ENCODE data around the gene GCNA. TPM values are rescaled to one million over a fixed set of nuclear protein-coding genes. Genes with fewer than 3 reads are reported as not detected.

GCNA gene
- total RNA-seq, 1 experiment from 2014 or later, result 0.98 TPM

DNA sequence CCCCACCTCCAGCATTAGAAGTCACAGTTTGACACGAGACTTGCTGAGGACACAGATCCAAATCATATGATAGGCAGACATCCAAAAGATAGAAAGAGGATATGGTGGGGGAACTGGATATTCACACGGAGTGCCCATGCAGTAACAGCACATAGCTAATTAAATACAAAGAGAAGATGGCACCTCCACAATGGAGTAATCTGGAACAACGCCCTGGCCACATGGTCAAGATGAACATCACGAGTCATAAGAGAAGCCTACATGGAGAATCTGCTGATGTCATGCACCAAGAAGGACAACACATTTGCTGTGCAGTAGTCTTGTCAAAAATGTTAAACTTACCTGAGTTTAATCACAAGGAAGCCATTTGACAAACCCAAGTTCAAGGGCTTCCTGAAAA lies 79.0 kb downstream of the GCNA start:
- DNase-seq (ENCODE audit: low read depth, low spot score), result no peak
- Histone ChIP-seq H3K4me1 (ENCODE audit: control insufficient read depth in 1 of 2, insufficient read depth in 2 of 2, low read length in 2 of 2) (no peaks in the 10 kb centered on the region), H3K4me3 (replicated peaks in 1 of 2; ENCODE audit: low read depth in 1 of 2, low read length in 2 of 2) (no peak overlapping the region), H3K9me3 (ENCODE audit: control insufficient read depth in 1 of 2, insufficient read depth in 1 of 2, low read depth in 1 of 2, low read length in 2 of 2) (no peaks in the 10 kb centered on the region), H2AFZ (ENCODE audit: low read depth, low read length, poor library complexity, severe bottlenecking) (no peak overlapping the region), H3K27ac (ENCODE audit: low read depth, low read length) (no peak overlapping the region), H3K4me2 (ENCODE audit: low read length) (no peak overlapping the region), H3K9ac (ENCODE audit: low read length) (no peak overlapping the region), H3K36me3 (ENCODE audit: control insufficient read depth in 1 of 2, insufficient read depth in 2 of 2, low read length in 2 of 2) (no peaks in the 10 kb centered on the region), H4K20me1 (ENCODE audit: insufficient read depth) (no peaks in the 10 kb centered on the region), H3K9me2 (ENCODE audit: insufficient read depth) (no peaks in the 10 kb centered on the region), H3K79me2 (ENCODE audit: insufficient read depth, low read length) (no peaks in the 10 kb centered on the region), H3K27me3 (ENCODE audit: insufficient read depth, low read length) (no peaks in the 10 kb centered on the region)
- TF ChIP-seq CEBPB (IDR thresholded peaks at IDR 0.05; ENCODE audit: low read depth) (no peak), ZFX (IDR thresholded peaks at IDR 0.05) (no peak), TCF7L2 (IDR thresholded peaks at IDR 0.05; ENCODE audit: borderline replicate concordance, extremely low read depth, insufficient read depth, insufficient read length) (no peak), SRF (IDR thresholded peaks at IDR 0.05; ENCODE audit: low read depth) (no peak), EZH2phosphoT487 (IDR thresholded peaks at IDR 0.05; ENCODE audit: borderline replicate concordance) (no peak), SP1 (IDR thresholded peaks at IDR 0.05; ENCODE audit: low read depth) (no peak), RAD21 (IDR thresholded peaks at IDR 0.05; ENCODE audit: low read depth) (no peak), CBX3 (IDR thresholded peaks at IDR 0.05; ENCODE audit: low read depth) (no peak), YY1 (IDR thresholded peaks at IDR 0.05; ENCODE audit: extremely low read depth, insufficient replicate concordance, low read depth, low read length) (no peak), FOSL1 (IDR thresholded peaks at IDR 0.05; ENCODE audit: low read depth) (no peak), POLR2AphosphoS5 (IDR thresholded peaks at IDR 0.05; ENCODE audit: low read depth, low read length) (no peak), POLR2A (IDR thresholded peaks at IDR 0.05; ENCODE audit: borderline replicate concordance, extremely low read depth, insufficient read depth, insufficient read length) (no peak)
- ChIA-PET RAD21 (ENCODE audit: low non-redundant PET in 1 of 2, low total read pairs in 2 of 2, uncharacterized antibody in 2 of 2, unreplicated experiment in 2 of 2) (no interaction called here), CTCF (no interaction called here), POLR2A (no interaction called here)
- ATAC-seq, result no peak
- no TSS peak for BruUV-seq (replicated peaks)
- intact Hi-C loops (cut with micrococcal nuclease), result no loop called here

DNA sequence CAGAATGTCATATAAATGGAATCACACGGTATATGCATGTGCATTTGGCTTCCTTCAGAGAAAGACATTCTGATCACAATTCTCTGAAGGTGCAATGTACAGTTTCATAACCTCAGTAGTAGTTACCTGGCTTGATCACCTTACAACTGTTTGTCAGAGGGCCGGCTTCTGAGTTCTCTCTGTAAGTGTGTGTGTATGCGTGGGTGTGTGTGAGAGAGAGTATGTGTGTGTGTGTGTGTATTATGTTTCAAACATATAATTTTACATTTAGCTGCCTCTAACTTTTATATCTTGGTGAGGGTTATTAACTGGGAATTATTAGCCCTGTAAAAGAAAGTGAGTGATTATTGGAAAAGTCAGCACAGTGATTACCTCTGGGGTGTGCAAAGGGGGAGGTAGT lies 81.1 kb downstream of the GCNA start:
- no peak overlapping the region for H3K9ac ChIP-seq (ENCODE audit: low read length)
- no peaks in the 10 kb centered on the region for H3K36me3 ChIP-seq (ENCODE audit: control insufficient read depth in 1 of 2, insufficient read depth in 2 of 2, low read length in 2 of 2)
- ChIA-PET RAD21 (ENCODE audit: low non-redundant PET in 1 of 2, low total read pairs in 2 of 2, uncharacterized antibody in 2 of 2, unreplicated experiment in 2 of 2) (no interaction called here), POLR2A (no interaction called here), CTCF (no interaction called here)
- no peaks in the 10 kb centered on the region for H3K9me3 ChIP-seq (ENCODE audit: control insufficient read depth in 1 of 2, insufficient read depth in 1 of 2, low read depth in 1 of 2, low read length in 2 of 2)
- no peak overlapping the region for H3K27ac ChIP-seq (ENCODE audit: low read depth, low read length)
- no peak overlapping the region for H2AFZ ChIP-seq (ENCODE audit: low read depth, low read length, poor library complexity, severe bottlenecking)
- ATAC-seq (no peak), DNase-seq (ENCODE audit: low read depth, low spot score) (no peak)
- H3K4me3 ChIP-seq (replicated peaks in 1 of 2; ENCODE audit: low read depth in 1 of 2, low read length in 2 of 2), result no peak overlapping the region
- H3K27me3 ChIP-seq (ENCODE audit: insufficient read depth, low read length), result no peaks in the 10 kb centered on the region
- H3K9me2 ChIP-seq (ENCODE audit: insufficient read depth), result no peaks in the 10 kb centered on the region
- no peak for TF ChIP-seq ZFX (IDR thresholded peaks at IDR 0.05)
- no peak for TF ChIP-seq ELF1 (IDR thresholded peaks at IDR 0.05; ENCODE audit: borderline replicate concordance, low read depth)
- TF ChIP-seq POLR2AphosphoS5 (IDR thresholded peaks at IDR 0.05; ENCODE audit: low read depth, low read length), result no peak
- no peak for TF ChIP-seq EGR1 (IDR thresholded peaks at IDR 0.05; ENCODE audit: low read depth)
- TF ChIP-seq FOSL1 (IDR thresholded peaks at IDR 0.05; ENCODE audit: low read depth), result no peak
- no peak for TF ChIP-seq EZH2phosphoT487 (IDR thresholded peaks at IDR 0.05; ENCODE audit: borderline replicate concordance)
- TF ChIP-seq CEBPB (IDR thresholded peaks at IDR 0.05; ENCODE audit: low read depth), result no peak
- no peak for TF ChIP-seq JUND (IDR thresholded peaks at IDR 0.05)
- TF ChIP-seq, protein P1, sequence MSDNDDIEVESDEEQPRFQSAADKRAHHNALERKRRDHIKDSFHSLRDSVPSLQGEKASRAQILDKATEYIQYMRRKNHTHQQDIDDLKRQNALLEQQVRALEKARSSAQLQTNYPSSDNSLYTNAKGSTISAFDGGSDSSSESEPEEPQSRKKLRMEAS (IDR thresholded peaks at IDR 0.05), result no peak
- no peak for TF ChIP-seq EZH2 (IDR thresholded peaks at IDR 0.05)
- TF ChIP-seq POLR2A (IDR thresholded peaks at IDR 0.05; ENCODE audit: borderline replicate concordance, extremely low read depth, insufficient read depth, insufficient read length), result no peak
- TF ChIP-seq ZNF274 (IDR thresholded peaks at IDR 0.05; ENCODE audit: low read depth, low read length), result no peak
- TF ChIP-seq, protein P2, sequence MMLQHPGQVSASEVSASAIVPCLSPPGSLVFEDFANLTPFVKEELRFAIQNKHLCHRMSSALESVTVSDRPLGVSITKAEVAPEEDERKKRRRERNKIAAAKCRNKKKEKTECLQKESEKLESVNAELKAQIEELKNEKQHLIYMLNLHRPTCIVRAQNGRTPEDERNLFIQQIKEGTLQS (IDR thresholded peaks at IDR 0.05), result no peak
- no peak for TF ChIP-seq SRF (IDR thresholded peaks at IDR 0.05; ENCODE audit: low read depth)
- no peak for TF ChIP-seq CBX3 (IDR thresholded peaks at IDR 0.05; ENCODE audit: low read depth)
- H4K20me1 ChIP-seq (ENCODE audit: insufficient read depth), result no peaks in the 10 kb centered on the region
- H3K79me2 ChIP-seq (ENCODE audit: insufficient read depth, low read length), result no peaks in the 10 kb centered on the region
- no peaks in the 10 kb centered on the region; a peak in 1 of 4 replicates for H3K4me1 ChIP-seq (ENCODE audit: control insufficient read depth in 1 of 2, insufficient read depth in 2 of 2, low read length in 2 of 2)
- H3K4me2 ChIP-seq (ENCODE audit: low read length), result no peak overlapping the region
- BruUV-seq (replicated peaks), result no TSS peak
- intact Hi-C loops (cut with micrococcal nuclease), result no loop called here

Data from HCT116 (cell line).